Body of pancreas (tissue), 4 donors: Measurements from ENCODE around the gene KCNIP4.

Source experiments
- POLR2A ChIP-seq, 3 donors: fragments of 450-650 bp; IDR thresholded peaks; one replicate each; pipeline ENCODE4 v1.6.1; 2016; ENCODE audit warnings: antibody characterized with exemption in 3 of 3, mild to moderate bottlenecking in 2 of 3
- TF ChIP-seq, protein P1 (sequence below), 7 experiments: fragments of 450-650 bp in 4 of 7; fragments of 200-600 bp in 3 of 7; sonication (generic) in 3 of 7; IDR thresholded peaks; one replicate each; pipeline ENCODE4 v1.5.1; 2016 to 2019; ENCODE audit warnings: antibody characterized with exemption in 7 of 7

DNA sequence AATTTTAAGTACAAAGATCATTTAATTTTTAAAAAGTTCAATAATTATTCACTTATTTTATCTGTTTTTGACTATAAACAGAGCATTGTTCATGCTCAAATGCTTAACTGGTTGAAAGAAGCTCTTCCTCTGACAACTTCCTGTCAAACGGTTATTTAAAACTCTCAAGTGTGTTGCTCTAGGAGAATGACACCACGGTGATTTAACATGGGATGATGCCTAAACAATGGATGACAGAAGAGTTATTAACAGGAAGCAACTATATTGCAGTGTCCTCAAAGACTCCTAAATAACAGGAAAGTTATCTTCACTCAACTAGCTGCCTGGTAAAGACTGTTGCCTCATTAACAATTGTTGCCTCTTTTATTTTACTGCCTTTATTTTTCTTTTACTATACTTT lies 738.7 kb downstream of the KCNIP4 start:
- TF ChIP-seq, protein P1, sequence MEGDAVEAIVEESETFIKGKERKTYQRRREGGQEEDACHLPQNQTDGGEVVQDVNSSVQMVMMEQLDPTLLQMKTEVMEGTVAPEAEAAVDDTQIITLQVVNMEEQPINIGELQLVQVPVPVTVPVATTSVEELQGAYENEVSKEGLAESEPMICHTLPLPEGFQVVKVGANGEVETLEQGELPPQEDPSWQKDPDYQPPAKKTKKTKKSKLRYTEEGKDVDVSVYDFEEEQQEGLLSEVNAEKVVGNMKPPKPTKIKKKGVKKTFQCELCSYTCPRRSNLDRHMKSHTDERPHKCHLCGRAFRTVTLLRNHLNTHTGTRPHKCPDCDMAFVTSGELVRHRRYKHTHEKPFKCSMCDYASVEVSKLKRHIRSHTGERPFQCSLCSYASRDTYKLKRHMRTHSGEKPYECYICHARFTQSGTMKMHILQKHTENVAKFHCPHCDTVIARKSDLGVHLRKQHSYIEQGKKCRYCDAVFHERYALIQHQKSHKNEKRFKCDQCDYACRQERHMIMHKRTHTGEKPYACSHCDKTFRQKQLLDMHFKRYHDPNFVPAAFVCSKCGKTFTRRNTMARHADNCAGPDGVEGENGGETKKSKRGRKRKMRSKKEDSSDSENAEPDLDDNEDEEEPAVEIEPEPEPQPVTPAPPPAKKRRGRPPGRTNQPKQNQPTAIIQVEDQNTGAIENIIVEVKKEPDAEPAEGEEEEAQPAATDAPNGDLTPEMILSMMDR (IDR thresholded peaks at IDR 0.05): no peak
- no peak for TF ChIP-seq POLR2A (IDR thresholded peaks at IDR 0.05)
